ENCODE measurements around the gene ATXN7L1. TPM values are rescaled to one million over a fixed set of nuclear protein-coding genes. Genes with fewer than 3 reads are reported as not detected.

ATXN7L1 gene
- total and polyA plus RNA-seq, 2 of the 8 experiments (the other 6 are each of a cell fraction or from before 2014, with no cell fraction given) = 14.3 to 34.0 TPM

GRCh38 chr7:105811189-105811847, 65.1 kb downstream of the ATXN7L1 start (continued):
- TF ChIP-seq YY1 (IDR thresholded peaks at IDR 0.05; ENCODE audit: low read depth, low read length) = no peak
- no peak for TF ChIP-seq TAF1 (IDR thresholded peaks at IDR 0.05; ENCODE audit: low read depth, low read length)
- TF ChIP-seq MAX (IDR thresholded peaks at IDR 0.05) = no peak
- TF ChIP-seq POLR2AphosphoS5 (IDR thresholded peaks at IDR 0.05; ENCODE audit: low read depth, low read length) = no peak
- no peak for TF ChIP-seq SP4 (IDR thresholded peaks at IDR 0.05; ENCODE audit: low read length)
- TF ChIP-seq CTBP2 (IDR thresholded peaks at IDR 0.05; ENCODE audit: borderline replicate concordance, insufficient read depth, insufficient read length, low read length) = no peak
- TF ChIP-seq CEBPB (IDR thresholded peaks at IDR 0.05; ENCODE audit: low read depth, low read length) = no peak
- TF ChIP-seq CBX5 (IDR thresholded peaks at IDR 0.05; ENCODE audit: low read depth, low read length) = no peak
- TF ChIP-seq RNF2 (IDR thresholded peaks at IDR 0.05; ENCODE audit: borderline replicate concordance, low read depth, low read length, missing control alignments, poor library complexity, severe bottlenecking) = no peak

All from H1 (cell line).